Ovary (tissue), 9 donors: ENCODE data around the gene SMIM24. TPM values are rescaled to one million over a fixed set of nuclear protein-coding genes. Genes with fewer than 3 reads are reported as not detected.

Experiments used
- DNase-seq, 5 donors: peaks; one replicate each; pipeline ENCODE4 v3.0.0-alpha.2; 2019 to 2020
- H3K27ac ChIP-seq, 2 donors: fragments of 200-600 bp; one replicate each; pipeline versions ENCODE4 v1.5.1 to v1.8.0; 2019 to 2022
- H3K27me3 ChIP-seq: fragments of 200-600 bp; one replicate; pipeline ENCODE4 v1.8.0; 2022
- H3K36me3 ChIP-seq: fragments of 200-600 bp; sonication (generic); one replicate; pipeline ENCODE4 v1.5.1; 2019
- H3K4me1 ChIP-seq: one replicate; pipeline ENCODE4 v1.8.1; 2013; ENCODE audit warnings: mild to moderate bottlenecking, moderate library complexity; ENCODE audit not compliant: insufficient read depth
- H3K4me3 ChIP-seq: fragments of 200-600 bp; sonication (generic); one replicate; pipeline ENCODE4 v1.5.1; 2017
- H3K9me3 ChIP-seq, 2 donors: fragments of 200-600 bp in 1 of 2; sonication (generic) in 1 of 2; one replicate each; pipeline versions ENCODE4 v1.5.1 to v1.8.1; 2013 to 2019; ENCODE audit warnings: mild to moderate bottlenecking in 1 of 2, moderate library complexity in 1 of 2
- CTCF ChIP-seq, 3 donors: fragments of 450-650 bp in 2 of 3; fragments of 200-600 bp in 1 of 3; IDR thresholded peaks; one replicate each; pipeline versions ENCODE4 v1.5.1 to v1.8.0; 2016 to 2022; ENCODE audit warnings: antibody characterized with exemption in 3 of 3, mild to moderate bottlenecking in 1 of 3
- EP300 ChIP-seq: sonication (generic); formaldehyde crosslinking; IDR thresholded peaks from one replicate; pipeline ENCODE4 v1.6.1; 2017; ENCODE audit warnings: antibody characterized with exemption
- POLR2A ChIP-seq: fragments of 450-650 bp; IDR thresholded peaks from one replicate; pipeline ENCODE4 v1.6.1; 2017; ENCODE audit warnings: antibody characterized with exemption, mild to moderate bottlenecking, moderate library complexity
- WGBS, 3 donors: extraction: QIAGEN DNeasy Blood & Tissue Kit in 1 of 3; methylation state at CpG; one replicate each; pipeline versions ENCODE4 v1.1.5 to v1.1.7; 2013 to 2017; 5-methylcytosine and 5-hydroxymethylcytosine counted together
- intact Hi-C, 4 donors: fragments of 100-400 bp; cut with DNase I; formaldehyde crosslinking; loops; one replicate each; pipeline versions ENCODE4 v1.11.0 to v1.15.1; 2022 to 2023
- polyA plus RNA-seq, 2 donors: library from polyadenylated mRNA; stranded (reverse); fragments of 200-250 nt in 1 of 2; fragments of 350-450 nt in 1 of 2; fragmentation: Illumina TruSeq in 1 of 2; extraction: RNeasy Lipid Tissue Mini Kit (QIAGEN cat#74804) in 1 of 2; gene quantifications; one replicate each; pipeline ENCODE4 v1.2.3, GENCODE V29; 2013 to 2014
- total RNA-seq, 7 donors: library from RNA; depleted of rRNA in 2 of 7; stranded (reverse); fragments of >200 nt in 2 of 7; fragmentation: NEBNext Ultra II Directional in 3 of 7; extraction: Animal tissue kit (Norgen Biotek cat#: 25700) in 3 of 7; gene quantifications; one replicate each; pipeline versions ENCODE4 v1.1.0 to v1.2.4, GENCODE V29; 2016 to 2023
- donor health status: DM: no; HTN: no; CAD: no; lungs with moderate emphysema.
- donor health status: DM: no; HTN: no; CAD: no.
- donor health status: Bipolar disorder and iron deficiency.
- donor health status: DM: yes; HTN: yes; CAD: no.
- donor health status: DM: no; HTN: no; CAD: no.
- donor health status: DM: yes; HTN: yes; CAD: no.

Gene SMIM24
- total and polyA plus RNA-seq, 9 donors: 0.10 to 2.6 (median 0.94) TPM; not detected in 3

DNA sequence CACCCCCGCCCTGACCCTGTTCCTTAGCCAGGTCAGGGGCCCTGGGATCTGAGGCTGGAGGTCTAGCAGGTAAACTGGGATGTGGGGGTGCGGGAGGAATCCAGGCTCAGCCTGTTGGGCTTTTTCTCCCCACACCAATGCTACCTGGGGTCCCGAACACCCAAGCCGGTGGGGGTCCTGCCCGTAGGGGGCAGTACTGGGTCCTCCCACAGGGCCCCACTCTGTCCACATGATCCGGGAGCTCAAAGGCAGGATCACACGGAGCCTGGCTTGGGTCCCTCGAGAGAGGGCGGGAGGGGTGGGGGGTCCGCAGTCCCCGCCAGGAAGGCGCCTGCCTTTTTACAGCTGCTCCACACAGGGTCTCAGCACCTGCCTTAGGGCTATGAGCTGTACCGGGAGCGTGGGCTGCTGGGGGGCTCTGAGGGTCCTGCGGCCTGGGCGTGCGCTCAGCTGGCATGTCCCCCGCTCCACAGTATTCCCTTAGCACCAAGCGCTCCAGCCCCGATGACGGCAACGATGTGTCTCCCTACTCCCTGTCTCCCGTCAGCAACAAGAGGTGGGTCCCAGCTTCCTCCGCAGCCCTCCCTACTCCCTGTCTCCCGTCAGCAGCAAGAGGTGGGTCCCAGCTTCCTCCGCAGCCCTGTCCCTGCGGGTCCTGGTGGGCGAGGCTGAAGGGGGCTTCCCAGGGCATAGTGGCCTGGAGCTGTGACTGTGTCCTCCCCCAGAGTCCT is 46.3 kb upstream of the SMIM24 start:
- WGBS, 3 donors: 87 to 90% (median 87%) methylated on average over 20 to 28 of the region's 28 CpGs
- intact Hi-C loops: no loop called here
- TF ChIP-seq POLR2A (no peak), EP300 (no peak), CTCF (IDR thresholded peaks at IDR 0.05) (no peak)
- no peaks in the 10 kb centered on the region for H3K9me3 ChIP-seq
- DNase-seq: peak in 1 of 5 donors; percentile 19
- H3K36me3 ChIP-seq: no peaks in the 10 kb centered on the region
- H3K4me3 ChIP-seq: no peak overlapping the region
- H3K27ac ChIP-seq: no peak overlapping the region
- H3K27me3 ChIP-seq: no peaks in the 10 kb centered on the region
- H3K4me1 ChIP-seq: no peaks in the 10 kb centered on the region

GRCh38 chr19:3524904-3525451 is 44.7 kb upstream of the SMIM24 start:
- 89 to 94% (median 90%) methylated on average over 20 of the region's 20 CpGs for WGBS, 3 donors
- H3K27ac ChIP-seq: no peak overlapping the region
- intact Hi-C loops: no loop called here

DNA sequence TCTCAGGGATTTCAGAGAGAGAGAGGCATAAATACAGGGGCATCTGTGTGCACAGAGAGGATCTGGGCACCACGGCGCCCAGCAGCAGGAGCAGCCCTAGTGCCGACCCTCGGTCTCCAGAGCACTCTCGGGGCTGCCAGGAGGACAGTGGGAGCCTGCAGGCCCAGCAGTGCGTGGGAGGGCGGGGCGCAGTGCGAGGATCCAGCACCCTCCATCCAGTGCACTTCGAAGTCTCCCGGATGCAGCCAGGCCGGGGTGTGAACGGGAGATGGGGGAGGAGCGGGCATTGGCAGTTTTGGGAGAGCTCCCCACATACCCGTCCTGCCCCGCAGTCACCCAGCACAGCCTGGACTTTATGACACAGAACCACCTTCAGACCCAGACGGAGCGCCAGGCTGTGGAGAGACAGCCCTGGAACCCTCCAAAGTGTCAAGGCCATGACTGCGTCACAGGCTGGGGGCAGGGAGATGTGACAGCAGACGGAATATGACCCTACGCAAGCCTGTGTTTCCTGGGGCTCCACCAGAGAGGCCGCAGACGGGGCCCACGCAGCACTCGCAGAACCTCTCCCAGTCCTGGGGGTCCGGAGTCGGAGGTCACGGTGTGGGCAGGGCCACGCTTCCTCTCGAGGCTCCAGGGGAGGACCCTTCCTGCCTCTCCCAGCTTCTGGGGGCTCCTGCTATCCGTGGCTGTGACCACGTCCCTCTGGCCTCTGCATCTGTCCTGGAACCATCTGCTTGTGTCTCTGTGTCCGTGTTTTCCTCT is 43.9 kb upstream of the SMIM24 start:
- DNase-seq: no peak
- Histone ChIP-seq H3K4me3 (no peak overlapping the region), H3K27ac (no peak overlapping the region), H3K36me3 (no peaks in the 10 kb centered on the region), H3K4me1 (no peaks in the 10 kb centered on the region), H3K9me3 (no peaks in the 10 kb centered on the region), H3K27me3 (no peaks in the 10 kb centered on the region)
- no peak for TF ChIP-seq CTCF (IDR thresholded peaks at IDR 0.05)
- no peak for TF ChIP-seq POLR2A
- TF ChIP-seq EP300: no peak
- WGBS, 3 donors: 87 to 88% (median 87%) methylated on average over 33 of the region's 33 CpGs
- intact Hi-C loops: no loop called here

More at GRCh38 chr19:3524904-3525451, 44.7 kb upstream of the SMIM24 start:
- TF ChIP-seq CTCF (IDR thresholded peaks at IDR 0.05): no peak
- TF ChIP-seq POLR2A: no peak
- TF ChIP-seq EP300: no peak
- no peak for DNase-seq
- no peaks in the 10 kb centered on the region for H3K9me3 ChIP-seq
- H3K36me3 ChIP-seq: no peaks in the 10 kb centered on the region
- no peaks in the 10 kb centered on the region for H3K4me1 ChIP-seq
- no peak overlapping the region for H3K4me3 ChIP-seq
- no peaks in the 10 kb centered on the region for H3K27me3 ChIP-seq

- Histone ChIP-seq H3K4me1 (no peaks in the 10 kb centered on the region), H3K27me3 (no peaks in the 10 kb centered on the region), H3K36me3 (no peaks in the 10 kb centered on the region), H3K27ac (no peak overlapping the region), H3K9me3 (no peaks in the 10 kb centered on the region), H3K4me3 (no peak overlapping the region)
- no peak for TF ChIP-seq POLR2A
- TF ChIP-seq CTCF (IDR thresholded peaks at IDR 0.05): no peak
- TF ChIP-seq EP300: no peak
- intact Hi-C loops: no loop called here
- 83 to 87% (median 86%) methylated on average over 21 of the region's 21 CpGs for WGBS, 3 donors
- DNase-seq: no peak
Observed at GRCh38 chr19:3523361-3524077, 43.2 kb upstream of the SMIM24 start.
